NCI-H2171 (cell line): ENCODE results near the gene METRNL.
"Not testable (repeated sequence)": the region's sequence is repeated elsewhere in the genome, so short reads cannot be mapped to it uniquely, and the experiment has no call there.

Experiments
- DNase-seq: peaks from one replicate; lab custom pipeline; 2025; lab: John Stamatoyannopoulos, UW

Gene METRNL

DNA sequence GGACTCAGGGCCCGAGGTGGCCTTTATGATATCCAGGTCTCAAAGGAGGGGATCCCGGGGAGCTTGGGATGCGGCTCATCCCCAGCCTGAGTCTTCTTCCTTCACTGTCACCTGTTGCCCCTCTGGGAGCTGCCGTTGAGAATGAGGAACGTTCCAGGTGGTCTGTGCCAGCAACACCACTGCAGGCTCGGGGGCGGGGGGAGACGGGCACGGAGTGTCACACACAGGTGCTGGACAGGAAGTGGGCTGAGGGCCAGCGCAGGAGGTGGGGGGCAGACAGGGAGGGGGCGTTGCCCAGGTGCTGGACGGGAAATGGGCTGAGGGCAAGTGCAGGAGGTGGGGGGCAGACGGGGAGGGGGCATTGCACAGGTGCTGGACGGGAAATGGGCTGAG lies 28.2 kb downstream of the METRNL start:
- no peak for DNase-seq

DNA sequence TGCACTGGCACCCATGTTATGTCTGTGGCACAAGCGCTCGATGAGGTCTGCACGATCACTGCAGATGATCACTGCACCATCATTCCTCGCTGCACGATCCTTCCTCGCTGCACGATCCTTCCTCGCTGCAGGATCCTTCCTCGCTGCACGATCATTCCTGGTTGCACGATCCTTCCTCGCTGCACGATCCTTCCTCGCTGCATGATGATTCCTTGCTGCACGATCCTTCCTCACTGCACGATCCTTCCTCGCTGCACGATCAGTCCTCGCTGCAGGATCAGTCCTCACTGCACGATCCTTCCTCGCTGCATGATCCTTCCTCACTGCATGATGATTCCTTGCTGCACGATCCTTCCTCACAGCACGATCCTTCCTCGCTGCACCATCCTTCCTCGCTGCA lies 29.3 kb downstream of the METRNL start:
- no peak for DNase-seq

DNA sequence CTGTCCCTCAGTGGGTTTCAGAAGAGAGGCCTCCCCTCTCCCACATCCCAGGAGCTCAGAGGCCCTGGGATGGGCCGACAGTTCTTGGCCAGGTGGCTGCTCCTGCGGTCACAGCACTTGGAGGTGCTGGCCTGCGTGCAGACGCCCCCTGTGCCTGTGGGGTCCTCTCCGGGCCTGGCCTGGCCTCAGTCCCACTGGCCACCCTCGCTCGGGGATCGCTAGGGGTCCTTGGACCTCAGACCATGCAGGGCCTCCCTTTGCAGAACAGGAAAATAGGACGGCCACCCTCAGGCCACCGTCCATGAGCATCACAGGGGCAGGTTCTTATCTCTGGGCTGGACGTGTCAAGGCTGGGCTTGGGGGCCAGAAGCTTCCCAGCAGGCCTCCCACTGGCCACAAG lies 30.0 kb downstream of the METRNL start:
- no peak for DNase-seq

DNA sequence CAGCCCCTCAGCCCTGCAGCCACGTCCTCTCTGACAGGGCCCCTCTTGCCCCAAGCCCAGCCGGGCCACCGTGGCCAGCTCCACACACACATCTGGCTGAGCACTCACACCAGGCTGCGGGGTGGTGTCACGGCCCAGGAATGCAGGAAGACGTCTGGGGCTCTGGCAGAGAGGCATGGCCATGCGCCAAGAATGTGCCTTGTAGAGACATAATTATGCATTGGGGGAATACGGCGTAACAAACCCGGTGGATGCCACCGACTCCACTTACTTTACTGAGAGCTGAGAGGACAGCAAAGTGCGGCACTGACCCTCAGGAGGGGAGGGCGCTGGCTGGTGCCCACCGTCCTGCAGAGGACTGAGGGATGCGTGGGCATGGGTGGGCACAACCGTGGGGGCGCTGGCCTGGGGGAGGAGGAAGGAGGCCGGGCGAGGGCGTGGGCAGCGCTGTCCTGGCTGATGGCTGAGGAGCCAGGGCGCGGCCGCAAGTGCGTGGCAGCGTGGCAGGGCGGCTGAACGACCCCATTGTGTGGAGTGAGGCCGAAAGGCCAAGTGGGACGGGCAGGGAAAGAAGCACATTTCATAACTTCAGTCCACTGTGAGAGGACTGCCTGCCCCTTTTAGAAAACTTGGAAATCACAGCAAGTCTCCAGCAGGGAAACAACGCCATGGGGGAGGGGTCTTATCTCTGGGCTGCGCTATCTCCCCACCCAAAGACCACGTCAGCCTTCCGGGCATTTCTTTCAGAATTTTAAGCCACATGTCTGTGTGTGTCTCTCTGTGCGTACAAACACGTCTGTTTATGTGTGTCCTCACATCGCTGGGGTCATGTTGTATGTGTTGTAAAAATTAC lies 30.6 kb downstream of the METRNL start:
- DNase-seq, result no peak

DNA sequence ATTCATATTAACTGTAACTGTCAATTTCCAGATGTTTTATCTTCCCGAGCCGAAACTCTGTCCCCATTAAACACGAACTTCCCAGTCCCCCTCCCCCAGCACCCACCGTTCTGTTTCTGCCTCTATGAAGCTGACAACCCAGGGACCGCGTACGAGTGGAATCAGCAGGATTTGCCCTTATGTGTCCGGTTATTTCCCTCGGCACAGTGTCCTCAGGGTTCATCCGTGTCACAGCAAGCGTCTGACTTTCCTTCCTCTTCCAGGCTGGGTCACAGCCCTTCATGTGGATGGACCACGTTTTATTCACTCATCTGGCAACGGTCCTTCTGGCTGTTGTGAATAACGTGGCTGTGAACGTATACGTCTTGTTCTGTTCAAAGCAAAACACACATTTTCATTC lies 31.3 kb downstream of the METRNL start:
- no peak for DNase-seq

DNA sequence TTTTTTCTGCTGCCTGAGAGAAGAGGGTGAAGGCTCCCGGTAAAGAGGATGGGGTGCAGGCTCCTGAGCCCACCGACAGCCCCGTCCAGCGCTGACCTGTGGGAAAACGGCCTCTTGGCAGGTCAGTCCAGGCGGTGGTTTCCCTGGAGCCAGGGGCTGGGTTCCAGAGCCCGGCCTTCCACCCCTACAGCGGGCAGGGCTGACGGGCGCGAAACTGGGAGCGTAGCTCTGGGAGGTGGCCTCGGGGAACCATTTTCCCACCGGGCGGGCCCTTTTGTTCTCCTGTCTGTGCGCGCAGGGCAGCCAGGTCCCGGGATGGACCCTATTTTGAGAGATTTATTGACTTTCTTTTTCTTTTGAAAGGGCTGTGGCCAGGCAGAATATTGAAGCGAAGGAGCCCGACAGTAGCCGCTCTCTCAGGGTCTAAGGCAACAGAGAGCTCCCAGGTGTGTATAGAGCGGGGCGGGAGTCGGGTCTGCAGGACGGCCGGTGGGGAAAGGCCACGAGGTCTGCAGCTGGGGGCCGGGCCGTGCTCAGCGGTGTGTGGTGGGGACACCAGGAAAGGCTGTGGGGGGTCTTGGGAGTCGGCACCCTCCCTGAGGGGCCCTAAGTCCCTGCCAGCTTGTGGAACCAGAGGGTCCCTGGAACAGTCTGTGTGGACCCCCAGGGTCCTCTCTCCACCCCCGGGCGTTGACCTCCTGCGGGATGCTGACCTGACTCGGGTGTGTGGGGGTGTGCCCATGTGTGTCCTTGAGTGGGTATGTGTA lies 32.3 kb downstream of the METRNL start:
- no peak for DNase-seq

DNA sequence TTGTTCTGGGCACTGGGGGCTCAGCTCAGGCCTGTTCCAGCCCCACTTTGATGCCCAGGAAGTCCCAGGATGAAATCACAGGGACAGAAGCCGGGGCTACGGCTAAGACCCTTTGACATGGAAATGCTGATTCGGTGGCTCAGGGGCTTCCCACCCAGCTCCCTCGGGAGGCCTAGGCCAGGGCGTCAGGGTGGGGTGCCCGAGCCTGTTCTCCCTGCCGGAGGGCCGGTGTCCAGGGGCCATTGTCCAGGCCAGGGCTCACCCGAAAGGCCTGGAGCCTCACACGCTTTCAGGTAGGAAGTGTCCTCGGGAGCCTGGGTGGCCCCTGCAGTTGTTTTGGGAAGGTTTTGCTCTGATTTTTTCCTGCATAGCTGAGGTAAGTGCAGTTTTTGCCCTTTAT lies 34.0 kb downstream of the METRNL start:
- no peak for DNase-seq

DNA sequence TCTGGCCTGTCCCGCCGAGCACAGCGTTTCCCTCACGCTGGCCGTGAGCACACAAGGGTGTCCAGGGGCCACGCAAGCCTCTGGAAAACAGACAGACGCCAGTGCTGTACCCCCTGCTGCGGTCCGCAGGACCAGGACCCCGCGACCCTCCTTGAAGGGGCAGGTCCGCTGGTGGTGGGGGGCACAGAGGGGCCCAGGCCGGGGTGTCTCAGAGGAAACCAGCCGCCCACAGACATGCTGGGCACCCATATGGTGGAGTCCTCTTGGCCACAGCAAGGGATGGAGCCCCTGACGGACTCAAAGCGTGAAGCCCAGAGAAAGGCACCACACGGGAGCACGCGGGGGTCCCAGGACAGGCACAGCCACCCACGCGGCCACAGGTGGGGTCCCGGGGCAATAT lies 34.4 kb downstream of the METRNL start:
- DNase-seq, result no peak

DNA sequence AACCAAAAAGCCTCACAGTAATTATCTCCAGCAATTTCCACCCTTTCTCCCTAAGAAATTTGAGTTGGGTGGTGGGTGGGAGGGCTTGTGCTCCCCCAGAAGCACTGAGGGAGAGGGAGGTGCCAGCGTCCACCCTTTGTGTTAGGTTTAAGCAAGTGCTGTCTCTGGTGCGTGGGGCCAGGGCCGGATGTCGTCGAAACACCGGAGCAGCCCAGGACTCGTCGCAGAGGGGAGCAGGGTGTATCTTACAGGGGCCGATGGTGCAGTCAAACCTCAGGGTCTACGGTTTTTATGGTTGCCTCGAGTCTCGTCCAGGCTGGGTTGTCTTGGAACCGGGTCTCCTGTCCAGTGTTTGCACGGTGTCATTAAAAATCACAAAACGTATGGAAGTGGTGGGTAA lies 35.3 kb downstream of the METRNL start:
- DNase-seq, result no peak

DNA sequence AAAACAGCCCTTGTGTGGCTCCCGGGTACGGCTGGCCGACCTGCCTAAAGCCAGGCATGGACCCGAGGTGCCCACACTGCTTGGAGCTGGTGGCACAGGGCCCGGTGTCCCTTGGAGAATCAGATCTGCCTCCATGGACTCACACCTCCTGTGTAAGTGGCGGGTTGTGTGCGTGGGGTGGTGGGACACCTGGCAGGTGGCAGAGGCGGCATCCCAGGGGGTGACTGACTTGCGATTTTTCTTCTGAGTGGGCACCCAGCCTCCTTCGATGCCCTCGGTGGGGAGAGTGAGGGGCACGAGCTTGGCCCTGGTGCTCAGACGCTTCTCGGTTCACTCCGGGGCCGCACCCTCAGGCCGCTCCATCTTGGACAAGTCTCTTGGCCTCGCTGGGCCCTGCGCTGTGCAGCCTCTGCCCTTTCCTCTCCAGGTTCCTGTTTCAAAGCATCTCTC lies 35.8 kb downstream of the METRNL start:
- no peak for DNase-seq

DNA sequence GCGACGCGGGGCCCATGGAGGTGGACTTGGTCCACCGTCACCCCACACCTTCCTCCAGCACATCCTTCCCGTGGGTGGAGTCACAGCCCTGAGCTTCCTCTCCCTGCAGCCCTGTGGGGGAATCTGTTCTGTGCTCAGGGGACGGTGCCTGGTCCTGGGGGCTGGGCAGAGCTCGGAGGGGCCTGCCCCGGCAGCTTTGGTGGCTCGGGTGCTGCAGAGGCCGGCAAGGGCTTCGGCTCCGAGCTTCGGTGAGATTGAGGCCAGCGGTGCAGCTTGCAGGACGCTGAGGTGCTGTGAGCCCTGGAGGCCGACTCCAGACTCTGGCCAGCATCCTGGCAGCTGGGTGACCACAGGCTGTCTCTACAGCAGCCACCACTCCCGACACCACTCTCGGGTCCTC lies 36.4 kb downstream of the METRNL start:
- DNase-seq, result no peak

DNA sequence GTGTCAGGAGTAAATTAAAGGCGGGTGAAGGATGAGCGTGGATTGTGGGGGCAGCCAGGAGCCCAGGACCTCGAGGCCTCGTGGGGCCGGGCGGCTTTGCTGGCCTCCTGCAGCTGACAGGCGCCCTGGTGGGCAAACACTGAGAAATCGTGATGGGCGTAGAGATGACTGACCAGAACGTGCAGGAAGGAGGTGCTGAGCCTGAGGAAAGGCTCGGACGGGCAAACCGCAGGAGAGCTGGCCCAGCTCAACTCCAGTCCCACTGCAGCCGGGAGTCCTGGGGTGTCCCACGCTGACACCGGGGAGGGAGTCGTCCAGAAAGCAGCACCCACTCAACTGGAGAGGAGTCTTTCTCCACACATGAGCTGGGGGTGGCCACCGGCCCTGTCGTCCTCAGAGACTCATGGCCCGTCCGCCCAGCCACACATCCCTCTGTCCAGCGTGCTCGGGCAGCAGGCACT lies 36.9 kb downstream of the METRNL start:
- DNase-seq, result no peak

DNA sequence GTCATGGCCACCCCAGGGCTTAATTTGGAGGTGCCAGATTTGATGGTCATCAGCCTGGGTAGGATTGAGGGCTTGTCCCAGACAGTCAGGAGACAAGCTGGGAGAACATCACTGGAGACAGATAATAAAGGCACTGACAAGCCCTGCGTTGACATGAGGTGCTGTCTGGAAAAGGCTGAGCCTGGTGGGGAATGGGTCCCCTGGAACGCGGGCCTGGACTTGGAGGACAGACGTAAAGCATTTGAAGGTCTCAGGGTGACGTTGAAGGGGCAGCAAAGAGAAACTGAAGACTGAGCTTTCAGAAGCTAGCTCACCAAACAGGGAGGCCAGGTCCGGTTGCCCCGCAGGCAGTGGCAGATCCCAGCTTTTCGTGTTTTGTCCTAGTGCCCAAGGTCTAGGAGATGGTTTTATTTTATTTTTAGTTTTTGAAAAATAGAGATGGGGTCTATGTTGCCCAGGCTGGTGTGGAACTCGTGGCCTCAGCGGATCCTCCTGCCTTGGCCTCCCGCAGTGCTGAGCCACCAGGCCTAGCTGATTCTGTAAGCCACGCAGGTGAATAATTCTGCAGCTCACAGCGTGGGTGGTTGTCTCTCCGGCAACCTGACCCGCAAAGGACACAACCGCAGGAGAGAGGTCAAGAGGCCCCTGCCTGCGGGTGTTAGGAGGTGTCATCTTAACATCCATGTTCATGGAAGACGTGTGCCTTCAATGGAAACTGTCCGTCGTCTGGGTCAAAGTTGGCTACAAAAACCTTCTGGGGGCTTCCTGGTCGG lies 37.6 kb downstream of the METRNL start:
- DNase-seq, result no peak

DNA sequence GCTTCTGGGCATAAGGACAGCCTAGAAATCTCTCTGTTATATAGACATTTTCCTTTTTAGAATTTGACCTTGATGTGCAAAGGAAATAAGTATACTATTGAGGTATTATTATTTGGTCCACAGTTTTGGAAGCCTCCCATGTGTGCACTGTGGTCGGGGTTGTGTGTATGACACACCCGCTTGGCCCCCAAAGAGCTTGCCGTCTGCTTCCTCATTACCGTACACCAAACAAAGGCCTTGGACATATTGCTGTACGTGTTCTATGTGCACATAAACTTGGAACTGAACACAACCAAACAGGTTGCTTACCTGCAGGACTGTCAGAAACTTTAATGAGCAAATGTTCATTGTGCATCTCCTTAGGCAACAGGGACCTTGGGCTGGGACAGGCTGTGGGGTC lies 38.2 kb downstream of the METRNL start:
- DNase-seq, result no peak

DNA sequence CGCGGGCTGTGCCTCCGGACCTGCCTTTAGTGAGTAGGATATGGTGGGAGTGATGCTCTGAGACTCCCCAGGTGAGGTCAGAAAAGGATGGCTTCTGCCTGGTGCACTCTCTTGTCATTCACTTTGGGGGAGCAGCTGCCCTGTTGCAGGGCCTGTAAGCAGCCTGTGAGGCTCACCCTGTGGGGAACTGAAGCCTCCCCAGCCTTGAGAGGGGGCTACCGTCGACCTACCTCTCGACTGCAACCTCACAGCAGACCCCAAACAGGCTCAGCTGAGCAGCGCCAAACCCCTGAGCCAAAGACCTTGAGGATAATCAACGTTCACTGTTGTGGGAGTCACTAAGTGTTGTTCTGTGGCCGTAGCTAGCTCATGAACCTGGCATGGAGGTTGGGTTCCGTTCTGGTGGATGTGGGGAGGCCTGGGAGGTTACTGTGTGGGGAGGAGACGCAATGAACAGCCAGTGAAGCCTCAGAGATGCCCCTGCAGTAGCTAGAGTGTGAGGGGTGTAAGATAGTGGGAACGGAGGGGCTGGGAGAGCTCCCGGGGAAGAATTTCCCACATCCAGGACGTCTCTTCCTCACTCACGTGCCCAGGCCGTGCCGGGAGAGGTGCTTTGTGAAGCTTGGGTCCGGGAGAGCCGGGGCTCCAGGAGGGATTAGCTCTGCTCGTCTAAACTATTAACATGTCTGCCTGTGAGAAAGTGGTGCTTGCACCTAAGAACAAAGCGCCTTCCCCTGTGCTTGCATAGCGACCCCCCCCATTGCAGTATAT lies 38.8 kb downstream of the METRNL start:
- no peak for DNase-seq

DNA sequence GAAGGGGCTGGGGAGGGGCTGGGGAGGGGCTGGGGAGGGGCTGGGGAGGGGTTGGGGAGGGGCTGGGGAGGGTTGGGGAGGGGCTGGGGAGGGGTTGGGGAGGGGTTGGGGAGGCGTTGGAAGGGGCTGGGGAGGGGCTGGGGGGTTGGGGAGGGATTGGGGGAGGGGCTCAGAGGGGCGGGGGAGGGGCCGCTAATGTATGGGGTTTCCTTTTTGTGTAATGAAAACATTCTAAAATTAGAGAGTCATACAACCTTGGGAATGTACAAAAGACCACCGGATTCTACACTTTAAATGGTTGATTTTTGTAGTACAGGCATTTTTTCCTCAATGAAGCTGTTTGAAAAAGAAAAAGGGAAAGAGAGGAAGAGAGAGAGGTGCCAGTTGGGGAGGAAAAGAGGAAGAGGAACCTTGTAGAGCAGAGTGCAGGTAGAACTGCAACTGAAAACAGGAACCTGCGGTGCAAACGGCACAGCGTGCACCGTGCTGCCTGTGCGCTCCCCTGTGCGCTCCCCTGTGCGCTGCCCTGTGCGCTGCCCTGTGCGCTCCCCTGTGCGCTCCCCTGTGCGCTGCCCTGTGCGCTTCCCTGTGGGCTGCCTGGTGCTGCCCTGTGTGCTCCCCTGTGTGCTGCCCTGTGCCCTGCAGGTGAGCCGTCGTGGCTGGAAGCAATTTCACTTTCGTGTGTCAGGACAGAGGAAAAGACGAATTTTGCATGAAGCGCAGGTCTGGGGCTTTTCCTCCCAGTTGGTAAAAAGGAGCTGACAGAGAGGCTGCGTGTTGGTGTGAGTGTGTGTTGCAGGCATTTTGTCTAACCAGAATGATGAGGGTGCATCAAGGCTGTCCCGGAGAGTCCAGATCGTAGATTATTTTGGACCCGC lies 40.8 kb downstream of the METRNL start:
- DNase-seq, result no peak

DNA sequence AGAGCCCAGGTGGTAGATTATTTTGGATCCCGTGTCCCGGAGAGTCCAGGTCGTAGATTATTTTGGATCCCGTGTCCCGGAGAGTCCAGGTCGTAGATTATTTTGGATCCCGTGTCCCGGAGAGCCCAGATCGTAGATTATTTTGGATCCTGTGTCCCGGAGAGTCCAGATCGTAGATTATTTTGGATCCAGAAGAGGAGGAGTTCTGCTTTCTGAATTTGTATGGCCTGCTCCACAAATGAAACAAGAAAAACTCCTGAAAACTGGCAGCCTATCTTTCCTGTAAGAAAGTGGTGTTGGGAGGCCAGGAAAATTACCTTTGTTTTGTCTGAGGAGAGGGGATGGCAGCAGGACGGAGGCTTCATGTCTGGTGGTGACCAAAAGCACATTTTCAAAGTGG lies 42.1 kb downstream of the METRNL start:
- not testable (repeated sequence) for DNase-seq

DNA sequence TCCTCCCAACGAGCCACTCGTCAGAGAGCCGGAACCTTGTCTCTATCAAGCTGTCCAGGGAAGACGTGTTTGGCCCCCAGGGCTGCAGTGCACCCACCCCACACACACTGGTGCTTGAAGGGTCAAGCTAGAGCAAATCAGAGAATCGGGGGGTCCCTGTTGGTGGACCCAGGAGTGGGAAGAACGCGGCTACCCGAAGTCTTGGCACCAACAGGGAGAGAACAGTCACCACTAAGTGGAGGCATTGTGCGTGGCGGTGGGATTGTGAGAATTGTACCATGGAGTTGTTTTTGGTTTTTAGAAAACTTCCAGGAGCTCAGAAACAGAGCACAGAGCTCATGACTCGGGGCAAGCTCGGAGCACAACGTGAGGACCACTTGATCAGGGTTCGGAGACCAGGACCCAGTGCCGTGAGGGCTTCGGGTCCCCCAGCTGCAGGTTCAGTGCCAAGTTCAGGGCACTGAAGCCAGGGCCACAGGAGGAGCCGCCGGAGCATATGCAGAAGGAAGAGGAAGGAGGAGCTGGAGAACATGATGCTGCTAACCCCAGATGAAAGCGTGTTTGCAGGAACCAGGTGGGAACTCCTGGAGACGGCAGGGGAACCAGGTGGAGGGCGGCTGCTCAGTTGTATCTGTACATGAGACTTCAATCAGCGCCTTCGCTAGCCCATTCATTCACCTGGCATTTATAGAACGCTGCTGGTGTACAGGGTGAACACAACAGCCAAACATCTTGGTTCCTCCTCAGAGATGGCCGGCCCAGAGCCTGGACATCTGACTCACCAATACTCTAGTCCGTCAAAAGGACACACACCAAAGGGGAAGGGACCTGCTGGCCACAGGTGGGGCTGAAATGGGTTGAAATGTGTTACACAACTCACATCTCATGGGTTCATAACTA lies 42.8 kb downstream of the METRNL start:
- no peak for DNase-seq

DNA sequence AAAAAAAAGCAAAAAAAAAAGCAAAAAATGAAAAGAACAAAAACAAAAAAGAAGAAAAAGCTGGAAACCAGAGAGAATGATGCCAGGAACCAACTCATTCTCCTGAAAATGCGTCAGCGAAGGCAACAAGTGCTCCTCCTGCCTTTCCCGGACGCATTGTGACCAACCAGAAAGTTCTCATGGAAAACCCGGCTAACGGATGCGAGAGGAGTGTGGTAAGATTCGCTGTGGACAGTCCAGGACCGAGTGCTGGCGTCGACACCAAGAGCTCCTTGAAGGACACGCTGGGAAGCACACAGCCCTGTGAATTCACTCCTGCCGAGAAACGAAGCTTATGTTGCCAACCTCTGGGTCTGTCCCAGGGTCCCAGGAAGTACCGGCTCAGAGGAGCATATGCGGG lies 43.4 kb downstream of the METRNL start:
- no peak for DNase-seq
